Measurements from ENCODE around the gene VEGFA.

Gene VEGFA

GRCh38 chr6:43769526-43770371 is at the start of gene VEGFA:
Gene VEGFA (plus strand): TSS chr6:43770211.
- TF ChIP-seq ZNF274 (IDR thresholded peaks at IDR 0.05; ENCODE audit: low read depth, low read length) = no peak
- no peaks in the 10 kb centered on the region for H3K27me3 ChIP-seq (ENCODE audit: insufficient read depth, insufficient read length)
- H3K4me1 ChIP-seq (ENCODE audit: insufficient read depth, insufficient read length) = peaks cover 17% of the 10 kb centered on the region
- peak within 1 kb of the TSS; percentile 89 for H3K9ac ChIP-seq (ENCODE audit: insufficient read length, low read depth)
- DNase-seq (ENCODE audit: low read depth, low spot score) = peak; percentile 63
- H3K4me3 ChIP-seq (ENCODE audit: insufficient read length, low read depth) = peak within 1 kb of the TSS; percentile 83
- peaks cover 4% of the 10 kb centered on the region for H3K36me3 ChIP-seq (ENCODE audit: insufficient read depth, insufficient read length, low read length)
- no peaks in the 10 kb centered on the region for H3K9me3 ChIP-seq (ENCODE audit: insufficient read depth, low read length)

- Histone ChIP-seq H3K4me3 (ENCODE audit: insufficient read length, low read depth) (no peak overlapping the region), H3K9me3 (ENCODE audit: insufficient read depth, low read length) (no peaks in the 10 kb centered on the region), H3K27me3 (ENCODE audit: insufficient read depth, insufficient read length) (no peaks in the 10 kb centered on the region), H3K4me1 (ENCODE audit: insufficient read depth, insufficient read length) (peaks cover 8% of the 10 kb centered on the region), H3K9ac (ENCODE audit: insufficient read length, low read depth) (no peak overlapping the region), H3K36me3 (ENCODE audit: insufficient read depth, insufficient read length, low read length) (no peaks in the 10 kb centered on the region)
- no peak for DNase-seq (ENCODE audit: low read depth, low spot score)
- TF ChIP-seq YY1 (IDR thresholded peaks at IDR 0.05; ENCODE audit: insufficient read depth, insufficient read length) (no peak), ZNF274 (IDR thresholded peaks at IDR 0.05; ENCODE audit: low read depth, low read length) (no peak), SUZ12 (IDR thresholded peaks at IDR 0.05; ENCODE audit: extremely low read depth, insufficient read depth, insufficient read length) (no peak)
Measured at GRCh38 chr6:43720999-43721398, 49.0 kb upstream of the VEGFA start.

GRCh38 chr6:43722920-43723545 is 47.0 kb upstream of the VEGFA start:
- Histone ChIP-seq H3K36me3 (ENCODE audit: insufficient read depth, insufficient read length, low read length) (no peaks in the 10 kb centered on the region), H3K4me1 (ENCODE audit: insufficient read depth, insufficient read length) (peaks cover 7% of the 10 kb centered on the region), H3K27me3 (ENCODE audit: insufficient read depth, insufficient read length) (no peaks in the 10 kb centered on the region), H3K9ac (ENCODE audit: insufficient read length, low read depth) (no peak overlapping the region), H3K9me3 (ENCODE audit: insufficient read depth, low read length) (no peaks in the 10 kb centered on the region), H3K4me3 (ENCODE audit: insufficient read length, low read depth) (no peak overlapping the region)
- DNase-seq (ENCODE audit: low read depth, low spot score) = no peak
- TF ChIP-seq YY1 (IDR thresholded peaks at IDR 0.05; ENCODE audit: insufficient read depth, insufficient read length) (no peak), SUZ12 (IDR thresholded peaks at IDR 0.05; ENCODE audit: extremely low read depth, insufficient read depth, insufficient read length) (no peak), ZNF274 (IDR thresholded peaks at IDR 0.05; ENCODE audit: low read depth, low read length) (no peak)

GRCh38 chr6:43723737-43724295 is 46.2 kb upstream of the VEGFA start:
- DNase-seq (ENCODE audit: low read depth, low spot score) = no peak
- no peaks in the 10 kb centered on the region for H3K36me3 ChIP-seq (ENCODE audit: insufficient read depth, insufficient read length, low read length)
- H3K9ac ChIP-seq (ENCODE audit: insufficient read length, low read depth) = no peak overlapping the region
- H3K27me3 ChIP-seq (ENCODE audit: insufficient read depth, insufficient read length) = no peaks in the 10 kb centered on the region
- H3K4me3 ChIP-seq (ENCODE audit: insufficient read length, low read depth) = no peak overlapping the region
- no peak for TF ChIP-seq ZNF274 (IDR thresholded peaks at IDR 0.05; ENCODE audit: low read depth, low read length)
- TF ChIP-seq YY1 (IDR thresholded peaks at IDR 0.05; ENCODE audit: insufficient read depth, insufficient read length) = no peak
- no peak for TF ChIP-seq SUZ12 (IDR thresholded peaks at IDR 0.05; ENCODE audit: extremely low read depth, insufficient read depth, insufficient read length)
- no peaks in the 10 kb centered on the region for H3K9me3 ChIP-seq (ENCODE audit: insufficient read depth, low read length)
- peaks cover 7% of the 10 kb centered on the region for H3K4me1 ChIP-seq (ENCODE audit: insufficient read depth, insufficient read length)

GRCh38 chr6:43724354-43724753 is 45.7 kb upstream of the VEGFA start:
- no peak overlapping the region for H3K4me3 ChIP-seq (ENCODE audit: insufficient read length, low read depth)
- H3K9ac ChIP-seq (ENCODE audit: insufficient read length, low read depth) = no peak overlapping the region
- TF ChIP-seq ZNF274 (IDR thresholded peaks at IDR 0.05; ENCODE audit: low read depth, low read length) (no peak), YY1 (IDR thresholded peaks at IDR 0.05; ENCODE audit: insufficient read depth, insufficient read length) (no peak), SUZ12 (IDR thresholded peaks at IDR 0.05; ENCODE audit: extremely low read depth, insufficient read depth, insufficient read length) (no peak)
- no peaks in the 10 kb centered on the region for H3K9me3 ChIP-seq (ENCODE audit: insufficient read depth, low read length)
- peaks cover 7% of the 10 kb centered on the region for H3K4me1 ChIP-seq (ENCODE audit: insufficient read depth, insufficient read length)
- no peaks in the 10 kb centered on the region for H3K27me3 ChIP-seq (ENCODE audit: insufficient read depth, insufficient read length)
- no peak for DNase-seq (ENCODE audit: low read depth, low spot score)
- H3K36me3 ChIP-seq (ENCODE audit: insufficient read depth, insufficient read length, low read length) = no peaks in the 10 kb centered on the region

- Histone ChIP-seq H3K9me3 (ENCODE audit: insufficient read depth, low read length) (no peaks in the 10 kb centered on the region), H3K4me3 (ENCODE audit: insufficient read length, low read depth) (no peak overlapping the region), H3K4me1 (ENCODE audit: insufficient read depth, insufficient read length) (peaks cover 5% of the 10 kb centered on the region), H3K27me3 (ENCODE audit: insufficient read depth, insufficient read length) (no peaks in the 10 kb centered on the region), H3K36me3 (ENCODE audit: insufficient read depth, insufficient read length, low read length) (no peaks in the 10 kb centered on the region), H3K9ac (ENCODE audit: insufficient read length, low read depth) (no peak overlapping the region)
- no peak for DNase-seq (ENCODE audit: low read depth, low spot score)
- TF ChIP-seq YY1 (IDR thresholded peaks at IDR 0.05; ENCODE audit: insufficient read depth, insufficient read length) (no peak), ZNF274 (IDR thresholded peaks at IDR 0.05; ENCODE audit: low read depth, low read length) (no peak), SUZ12 (IDR thresholded peaks at IDR 0.05; ENCODE audit: extremely low read depth, insufficient read depth, insufficient read length) (no peak)
Measured at GRCh38 chr6:43724914-43725642, 44.9 kb upstream of the VEGFA start.

Data from NT2/D1 (cell line).